Iris pigment epithelial cell (primary cell): ENCODE results near the gene ALS2.
A peak's percentile ranks its signal among the peaks of the same experiment; 100 is the strongest.

Experiments used
- DNase-seq: peaks from one replicate; pipeline ENCODE4 v3.0.0-alpha.2; 2011; ENCODE audit warnings: low read depth

The ALS2 gene

GRCh38 chr2:201754717-201755415 is 25.9 kb downstream of the ALS2 start:
- DNase-seq: no peak

GRCh38 chr2:201751566-201751965 is 29.2 kb downstream of the ALS2 start:
- DNase-seq: no peak

- DNase-seq: no peak
These were observed 34.2 kb downstream of the ALS2 start for GRCh38 chr2:201746551-201746950.

- no peak for DNase-seq
These were observed 45.2 kb downstream of the ALS2 start for GRCh38 chr2:201735486-201735885.

DNA sequence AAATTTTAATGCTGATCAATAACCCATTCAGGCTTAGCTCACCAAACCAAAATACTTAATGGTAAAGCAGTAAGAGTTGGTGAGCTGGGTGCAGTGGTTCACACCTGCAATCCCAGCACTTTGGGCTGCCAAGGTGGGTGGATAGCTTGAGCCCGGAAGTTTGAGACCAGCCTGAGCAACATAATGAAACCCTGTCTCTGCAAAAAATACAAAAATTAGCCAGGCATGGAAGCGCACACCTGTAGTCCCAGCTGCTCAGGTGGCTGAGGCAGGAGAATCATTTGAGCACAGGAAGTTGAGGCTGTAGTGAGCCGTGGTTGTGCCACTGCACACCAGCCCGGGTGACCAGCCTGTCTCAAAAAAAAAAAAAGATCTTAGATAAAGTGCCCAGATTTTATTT is 46.6 kb downstream of the ALS2 start:
- no peak for DNase-seq

- peak; percentile 15 for DNase-seq
These were observed 47.2 kb downstream of the ALS2 start for GRCh38 chr2:201733544-201733943.

DNA sequence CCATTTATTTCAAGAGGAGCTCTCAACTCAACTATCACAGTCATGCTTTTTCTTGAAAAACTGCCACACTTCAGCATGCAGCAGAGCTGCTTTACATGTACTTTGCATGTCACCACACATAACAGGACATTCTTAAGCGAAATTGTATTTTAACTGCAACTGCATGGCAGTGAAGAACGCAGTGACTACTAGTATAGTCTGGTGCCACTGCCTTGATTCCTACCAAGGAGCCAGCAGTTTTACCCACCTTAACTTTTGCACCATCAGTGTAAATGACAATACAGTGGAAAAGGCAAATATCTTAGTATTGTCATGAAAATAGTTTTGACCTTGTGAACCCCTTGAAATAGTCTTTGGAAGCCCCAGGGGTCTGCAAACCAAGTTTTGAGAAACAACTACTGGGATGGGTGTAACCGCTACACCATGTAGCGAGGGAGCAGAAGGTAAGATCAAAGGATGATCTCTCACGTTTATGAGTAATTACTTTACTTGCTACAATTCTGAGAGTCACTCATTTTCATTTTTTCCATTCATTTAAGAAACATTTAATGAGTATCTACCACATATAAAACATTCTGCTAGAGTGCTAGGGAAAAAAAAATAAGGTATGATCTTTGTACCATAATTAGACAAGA is 50.0 kb downstream of the ALS2 start:
- DNase-seq: no peak

- DNase-seq: no peak
These were observed 65.3 kb downstream of the ALS2 start for GRCh38 chr2:201715459-201715858.

- no peak for DNase-seq
These were observed 68.0 kb downstream of the ALS2 start for GRCh38 chr2:201712726-201713125.

GRCh38 chr2:201709747-201710146 is 71.0 kb downstream of the ALS2 start:
- DNase-seq: peak; percentile 35

DNA sequence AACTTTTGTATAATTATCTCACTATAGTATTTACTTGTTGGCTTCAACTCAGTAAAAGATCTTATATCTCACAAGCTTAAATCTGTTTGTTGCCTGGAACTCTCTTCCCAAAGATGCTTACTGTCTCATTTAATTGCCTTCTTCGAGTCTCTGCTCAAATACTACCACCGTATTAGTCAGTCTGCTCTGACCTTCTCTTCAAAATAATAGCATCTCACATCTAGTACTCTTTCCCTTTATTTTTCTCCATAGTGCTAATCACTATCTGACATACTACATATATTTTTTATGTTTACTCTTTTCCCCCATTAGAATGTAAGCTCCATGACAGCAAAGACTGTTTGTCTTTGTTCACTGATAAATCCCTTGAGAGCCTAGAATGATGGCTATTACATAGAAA is 71.7 kb downstream of the ALS2 start:
- DNase-seq: no peak

DNA sequence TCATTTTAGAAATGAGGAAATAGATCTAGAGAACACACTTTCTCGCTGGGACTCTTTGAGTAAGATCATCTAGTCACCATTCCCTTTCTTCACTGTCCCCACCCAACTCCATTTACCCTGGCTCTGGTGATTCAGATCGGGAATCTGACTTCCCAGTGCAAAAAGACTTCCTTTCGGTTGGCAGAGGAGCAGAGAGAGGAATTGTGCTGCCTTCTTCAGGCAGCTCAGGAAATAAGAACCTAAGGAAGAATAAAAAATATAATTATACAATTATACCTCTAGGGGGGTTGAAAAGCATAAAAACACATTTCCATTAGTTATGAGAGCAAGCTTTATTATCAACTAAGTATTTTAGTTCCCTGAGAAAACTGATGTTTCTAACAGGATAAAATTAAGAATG is 73.0 kb downstream of the ALS2 start:
- DNase-seq: peak; percentile 48

GRCh38 chr2:201707142-201707541 is 73.6 kb downstream of the ALS2 start:
- no peak for DNase-seq

- no peak for DNase-seq
These were observed 76.2 kb downstream of the ALS2 start for GRCh38 chr2:201704536-201704935.

DNA sequence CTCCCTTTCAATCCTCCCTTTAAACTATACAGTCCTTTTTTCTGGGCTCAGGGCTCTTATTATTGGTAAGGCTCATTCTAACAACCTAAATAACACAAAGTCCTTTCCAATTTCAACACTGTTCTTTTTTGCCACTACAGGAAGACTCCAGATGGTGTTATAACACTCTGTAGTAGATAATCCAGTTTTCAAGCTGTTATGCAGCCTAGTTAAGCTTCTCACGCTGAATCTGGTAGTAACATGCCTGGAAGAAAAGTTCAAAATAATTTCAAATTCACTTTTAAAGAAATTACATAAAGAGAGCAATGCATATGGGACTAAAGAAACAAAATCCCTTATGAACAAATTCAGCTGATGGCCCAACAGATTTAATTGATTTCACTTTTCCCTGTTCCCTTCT is 79.1 kb downstream of the ALS2 start:
- no peak for DNase-seq

GRCh38 chr2:201699416-201699815 is 81.3 kb downstream of the ALS2 start:
- DNase-seq: peak; percentile 12

- DNase-seq: peak; percentile 69
These were observed 82.0 kb downstream of the ALS2 start, which contains the start of gene MPP4 for GRCh38 chr2:201698588-201699226. Gene MPP4, minus strand, starts transcription at chr2:201698644. Its CDS starts 4,690 bp downstream, at chr2:201693954.

DNA sequence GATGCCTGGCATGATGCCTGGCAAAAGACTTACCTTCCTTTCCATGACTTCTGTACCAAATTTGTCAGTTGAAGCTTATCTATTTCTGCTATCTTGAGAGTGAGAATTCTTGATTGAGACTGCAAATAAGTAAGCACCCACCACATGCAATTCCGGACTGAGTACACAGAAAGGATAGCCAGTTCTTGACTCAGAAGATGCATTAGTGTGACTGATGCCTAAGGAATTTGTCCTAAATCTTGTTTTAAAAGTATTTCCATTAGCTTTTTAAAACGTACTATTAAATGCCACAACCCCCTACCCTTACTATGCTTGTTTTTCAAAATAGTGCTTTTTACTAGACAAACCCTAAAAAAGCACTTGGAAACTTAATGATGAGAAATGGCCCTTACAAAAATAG is 82.8 kb downstream of the ALS2 start:
- DNase-seq: peak; percentile 90

- DNase-seq: peak; percentile 79
These were observed 84.5 kb downstream of the ALS2 start for GRCh38 chr2:201696151-201696659.

GRCh38 chr2:201685156-201685555 is 95.6 kb downstream of the ALS2 start:
- no peak for DNase-seq

GRCh38 chr2:201680743-201681142 is 100.0 kb downstream of the ALS2 start:
- peak; percentile 6 for DNase-seq

- DNase-seq: no peak
These were observed 102.3 kb downstream of the ALS2 start for GRCh38 chr2:201678401-201678800.

DNA sequence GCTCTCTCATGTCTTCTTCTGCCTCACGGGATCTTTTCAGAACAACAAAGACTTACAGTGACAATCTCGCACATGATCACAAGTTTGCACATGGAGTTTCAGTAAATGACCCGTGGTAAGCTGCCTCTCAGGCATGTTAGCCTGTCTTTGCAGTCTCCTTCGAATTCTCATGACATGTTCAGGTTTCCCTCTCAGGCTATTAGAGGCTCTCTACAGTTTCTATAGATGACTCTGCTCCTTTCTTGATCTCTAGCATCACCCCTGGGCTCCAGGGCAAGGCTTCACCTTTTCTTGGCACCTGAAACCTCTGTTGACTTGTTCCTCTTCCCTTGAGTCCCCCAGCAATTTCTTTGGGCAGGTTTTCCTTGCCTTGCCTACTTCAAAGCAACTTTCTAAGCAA is 105.3 kb downstream of the ALS2 start:
- no peak for DNase-seq
